Uterus (tissue), 2 donors: Measurements from ENCODE around the gene MSRB1.

ENCODE experiments used
- POLR2A ChIP-seq, 2 donors: fragments of 450-650 bp; IDR thresholded peaks; one replicate each; pipeline ENCODE4 v1.6.1; 2016; ENCODE audit warnings: antibody characterized with exemption in 2 of 2, mild to moderate bottlenecking in 1 of 2, moderate library complexity in 1 of 2
- TF ChIP-seq, protein P1 (sequence below), 4 experiments: fragments of 200-600 bp in 2 of 4; fragments of 450-650 bp in 2 of 4; sonication (generic) in 2 of 4; IDR thresholded peaks; one replicate each; pipeline ENCODE4 v1.5.1; 2016 to 2019; ENCODE audit warnings: antibody characterized with exemption in 4 of 4, mild to moderate bottlenecking in 2 of 4, moderate library complexity in 1 of 4

DNA sequence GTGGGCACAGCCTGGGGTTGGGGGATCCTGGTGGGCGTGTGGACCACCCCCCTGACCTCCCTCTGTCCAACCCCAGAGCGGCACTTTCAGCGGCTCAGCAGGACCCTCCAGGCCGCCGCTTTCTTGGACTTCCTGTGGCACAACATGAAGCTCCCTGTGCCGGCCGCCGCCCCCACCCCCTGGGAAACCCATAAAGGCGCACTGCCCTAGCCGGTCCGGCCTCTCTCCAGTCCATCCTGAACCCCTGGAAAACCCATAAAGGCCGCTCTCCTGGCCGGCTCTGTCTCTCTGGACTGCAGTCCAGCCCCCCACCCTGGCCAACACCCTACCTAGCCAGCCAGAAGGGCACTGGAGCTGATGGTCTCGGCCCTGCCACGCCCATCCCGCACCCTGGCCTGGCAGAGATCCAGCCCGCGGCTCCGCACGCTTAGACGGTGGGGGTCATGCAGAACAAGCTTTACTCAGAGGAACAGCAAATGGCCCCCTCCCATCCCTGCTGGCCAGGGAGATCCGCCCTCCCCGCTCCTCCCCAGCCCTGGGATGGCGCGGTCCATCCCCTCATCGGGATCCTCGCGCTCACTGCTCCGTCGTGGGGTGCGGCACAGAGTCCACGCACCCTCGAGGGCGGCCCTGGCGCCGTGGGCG lies 35.6 kb upstream of the MSRB1 start:
- TF ChIP-seq, protein P1, sequence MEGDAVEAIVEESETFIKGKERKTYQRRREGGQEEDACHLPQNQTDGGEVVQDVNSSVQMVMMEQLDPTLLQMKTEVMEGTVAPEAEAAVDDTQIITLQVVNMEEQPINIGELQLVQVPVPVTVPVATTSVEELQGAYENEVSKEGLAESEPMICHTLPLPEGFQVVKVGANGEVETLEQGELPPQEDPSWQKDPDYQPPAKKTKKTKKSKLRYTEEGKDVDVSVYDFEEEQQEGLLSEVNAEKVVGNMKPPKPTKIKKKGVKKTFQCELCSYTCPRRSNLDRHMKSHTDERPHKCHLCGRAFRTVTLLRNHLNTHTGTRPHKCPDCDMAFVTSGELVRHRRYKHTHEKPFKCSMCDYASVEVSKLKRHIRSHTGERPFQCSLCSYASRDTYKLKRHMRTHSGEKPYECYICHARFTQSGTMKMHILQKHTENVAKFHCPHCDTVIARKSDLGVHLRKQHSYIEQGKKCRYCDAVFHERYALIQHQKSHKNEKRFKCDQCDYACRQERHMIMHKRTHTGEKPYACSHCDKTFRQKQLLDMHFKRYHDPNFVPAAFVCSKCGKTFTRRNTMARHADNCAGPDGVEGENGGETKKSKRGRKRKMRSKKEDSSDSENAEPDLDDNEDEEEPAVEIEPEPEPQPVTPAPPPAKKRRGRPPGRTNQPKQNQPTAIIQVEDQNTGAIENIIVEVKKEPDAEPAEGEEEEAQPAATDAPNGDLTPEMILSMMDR (IDR thresholded peaks at IDR 0.05): no peak
- TF ChIP-seq POLR2A (IDR thresholded peaks at IDR 0.05): no peak
